HepG2 (cell line): ENCODE results near the gene CNTROB. TPM values are rescaled to one million over a fixed set of nuclear protein-coding genes. Genes with fewer than 3 reads are reported as not detected.

Experiments
- ATAC-seq: fragments of 200-7000 bp; cut with Tn5 transposase; 3 replicates; pipeline ENCODE4 v1.9.1; 2020; ENCODE audit warnings: mild to moderate bottlenecking, moderate library complexity
- BruUV-seq: library from RNA; stranded (reverse); fragments of 400-500 nt; replicated peaks from 2 replicates; lab custom pipeline; 2021; lab: Mats Ljungman, UMichigan
- CTCF ChIA-PET: fragments of 300-600 bp; formaldehyde crosslinking; extraction: SDS; loops from one replicate; lab custom pipeline; 2021; ENCODE audit warnings: low total read pairs, inconsistent platforms, low intra/inter-chr PET ratio; lab: Yijun Ruan, JAX
- POLR2A ChIA-PET: fragments of 350-600 bp; sonication (Branson Sonifier 250); formaldehyde crosslinking; loops from one replicate; lab custom pipeline; 2020; ENCODE audit warnings: antibody characterized with exemption, inconsistent platforms; lab: Yijun Ruan, JAX
- DNase-seq: peaks from one replicate; pipeline ENCODE4 v3.0.0-alpha.2; 2015; ENCODE audit warnings: low spot score
- FAIRE-seq: peaks from 3 replicates; lab custom pipeline; 2011; peaks lifted over from hg19 to GRCh38; lab: Jason Lieb, UNC
- H2AFZ ChIP-seq: one replicate; pipeline ENCODE4 v1.6.1; 2011; ENCODE audit warnings: low read length, inconsistent platforms
- H3K27ac ChIP-seq: fragments of 300-600 bp; 3 replicates; pipeline ENCODE4 v1.8.0; 2011; ENCODE audit warnings: mixed run types, mild to moderate bottlenecking, mixed read lengths, low read length, inconsistent platforms; ENCODE audit not compliant: insufficient read depth; ENCODE audit errors: extremely low read length
- H3K27me3 ChIP-seq, 2 experiments: fragments of 200-600 bp in 1 of 2; 2 replicates in 1 of 2; 3 replicates in 1 of 2; pipeline versions ENCODE4 v1.6.0 to v1.8.0; 2011; ENCODE audit warnings: low read length in 2 of 2, mild to moderate bottlenecking in 2 of 2, moderate library complexity in 2 of 2, inconsistent platforms in 1 of 2; ENCODE audit not compliant: insufficient read depth in 2 of 2, control insufficient read depth in 1 of 2
- H3K36me3 ChIP-seq, 2 experiments: fragments of 200-600 bp in 1 of 2; replicated peaks in 1 of 2; 2 replicates in 1 of 2; 3 replicates in 1 of 2; pipeline versions ENCODE4 v1.5.1 to v1.8.0; 2011; ENCODE audit warnings: low read length in 2 of 2, inconsistent platforms in 1 of 2; ENCODE audit not compliant: insufficient read depth in 2 of 2, control insufficient read depth in 1 of 2
- H3K4me1 ChIP-seq: 2 replicates; pipeline ENCODE4 v1.5.1; 2012; ENCODE audit warnings: low read length, inconsistent platforms; ENCODE audit not compliant: insufficient read depth
- H3K4me2 ChIP-seq: 2 replicates; pipeline ENCODE4 v1.6.0; 2011; ENCODE audit warnings: low read depth, low read length, inconsistent platforms
- H3K4me3 ChIP-seq, 3 experiments: fragments of 200-600 bp in 1 of 3; sonication (generic), shearing (Covaris generic) in 1 of 3; replicated peaks in 1 of 3; 2 replicates each; pipeline ENCODE4 v1.5.1; 2011 to 2016; ENCODE audit warnings: low read length in 3 of 3, inconsistent platforms in 2 of 3, low read depth in 2 of 3, mild to moderate bottlenecking in 2 of 3, control low read depth in 1 of 3, mixed read lengths in 1 of 3; ENCODE audit not compliant: insufficient read depth in 1 of 3
- H3K79me2 ChIP-seq: one replicate; pipeline ENCODE4 v1.6.1; 2011; ENCODE audit warnings: low read length, inconsistent platforms; ENCODE audit not compliant: insufficient read depth
- H3K9ac ChIP-seq: 2 replicates; pipeline ENCODE4 v1.6.0; 2011; ENCODE audit warnings: mild to moderate bottlenecking, low read depth, low read length, inconsistent platforms; ENCODE audit not compliant: insufficient read depth
- H3K9me3 ChIP-seq: 2 replicates; pipeline ENCODE4 v1.5.1; 2012; ENCODE audit warnings: mild to moderate bottlenecking, low read length
- H4K20me1 ChIP-seq: 2 replicates; pipeline ENCODE4 v1.6.0; 2011; ENCODE audit warnings: inconsistent platforms, mild to moderate bottlenecking, low read length, moderate library complexity; ENCODE audit not compliant: insufficient read depth
- FIP1L1 ChIP-seq: fragments of 200-400 bp; formaldehyde crosslinking; IDR thresholded peaks from 2 replicates; pipeline ENCODE4 v1.6.1; 2018; ENCODE audit warnings: low read depth, mild to moderate bottlenecking, low read length, moderate library complexity, borderline replicate concordance; ENCODE audit not compliant: insufficient read depth
- NBN ChIP-seq: fragments of 450-650 bp; conservative IDR thresholded peaks from 2 replicates; pipeline ENCODE4 v1.6.1; 2017
- SNRNP70 ChIP-seq: fragments of 200-400 bp; formaldehyde crosslinking; IDR thresholded peaks from 2 replicates; pipeline ENCODE4 v1.6.1; 2017; ENCODE audit warnings: mild to moderate bottlenecking, low read depth, low read length, moderate library complexity
- TMF1 ChIP-seq: sonication (generic); formaldehyde crosslinking; IDR thresholded peaks from 2 replicates; pipeline ENCODE4 v1.8.1; 2022; ENCODE audit warnings: low read depth, missing genetic modification reagents
- ZNF142 ChIP-seq: sonication (generic); formaldehyde crosslinking; IDR thresholded peaks from 2 replicates; pipeline ENCODE4 v1.4.0; 2020; ENCODE audit warnings: missing genetic modification reagents
- ZNF33B ChIP-seq: sonication (generic); formaldehyde crosslinking; IDR thresholded peaks from 2 replicates; pipeline ENCODE4 v1.5.1; 2020; ENCODE audit warnings: mild to moderate bottlenecking, missing genetic modification reagents
- WGBS: methylation state at CpG from one replicate; pipeline ENCODE4 v1.1.6; 2017; ENCODE audit warnings: low lambda C conversion rate; 5-methylcytosine and 5-hydroxymethylcytosine counted together
- in situ Hi-C: cut with HindIII; loops from 2 replicates; pipeline ENCODE4 v1.10.0; 2017; ENCODE audit warnings: low pct_unique_long_range_greater_than_20kb; ENCODE audit not compliant: extremely low pct_ligation_motif_present
- intact Hi-C: fragments of 100-400 bp; cut with micrococcal nuclease; formaldehyde crosslinking; loops from one replicate; pipeline ENCODE4 v1.10.0; 2022; ENCODE audit not compliant: unreplicated experiment
- polyA plus RNA-seq, 8 experiments: library from polyadenylated mRNA; depleted of rRNA in 3 of 8; stranded (reverse) in 7 of 8; unstranded in 1 of 8; fragments of >200 nt; fragmentation: Illumina TruSeq in 4 of 8; extraction: Trizol in 4 of 8; gene quantifications; 2 replicates each; pipeline versions ENCODE4 v1.2.1 to v1.2.3, GENCODE V29; 2011 to 2016; ENCODE audit warnings: low read depth in 4 of 8, missing spikeins in 1 of 8, mixed read lengths in 1 of 8; ENCODE audit not compliant: insufficient read depth in 1 of 8
- total RNA-seq, 5 experiments: library from RNA; depleted of rRNA; stranded (reverse); fragments of >200 nt; fragmentation: Illumina TruSeq; extraction: Trizol; gene quantifications; 2 replicates each; pipeline ENCODE4 v1.2.3, GENCODE V29; 2016; ENCODE audit warnings: low read depth in 1 of 5

CNTROB gene
- total and polyA plus RNA-seq, 2 of the 13 experiments (the other 11 are each of a cell fraction or from before 2014, with no cell fraction given), result 21.2 to 24.1 TPM

GRCh38 chr17:7947651-7948050, 15.6 kb downstream of the CNTROB start:
- in situ Hi-C loops, result no loop called here

GRCh38 chr17:7950578-7950977, 18.6 kb downstream of the CNTROB start:
- Histone ChIP-seq H3K79me2 (no peaks in the 10 kb centered on the region), H3K4me2 (no peak overlapping the region), H3K36me3 (peaks cover 3 to 35% of the 10 kb centered on the region in 2 experiments; a peak in 3 of 5 replicates), H3K27ac (no peak overlapping the region), H2AFZ (no peak overlapping the region), H3K4me3 (no peak overlapping the region), H3K9me3 (no peaks in the 10 kb centered on the region), H3K9ac (no peak overlapping the region), H3K27me3 (no peaks in the 10 kb centered on the region), H4K20me1 (no peaks in the 10 kb centered on the region), H3K4me1 (no peaks in the 10 kb centered on the region)
- intact Hi-C loops (no loop called here), in situ Hi-C loops (no loop called here)
- FAIRE-seq (no peak), DNase-seq (no peak), ATAC-seq (no peak)
- 80% methylated on average over 3 of the region's 3 CpGs for WGBS
- POLR2A ChIA-PET, result no interaction called here
- CTCF ChIA-PET, result no interaction called here
- no TSS peak for BruUV-seq
- TF ChIP-seq NBN (no peak), ZNF33B (CRISPR knock-in tag) (no peak), TMF1 (CRISPR knock-in tag) (no peak), SNRNP70 (no peak), ZNF142 (CRISPR knock-in tag) (no peak)

More at GRCh38 chr17:7947651-7948050, 15.6 kb downstream of the CNTROB start:
- Histone ChIP-seq H3K79me2 (no peaks in the 10 kb centered on the region), H3K4me1 (no peaks in the 10 kb centered on the region), H3K27me3 (no peaks in the 10 kb centered on the region), H3K9ac (no peak overlapping the region), H3K4me3 (no peak overlapping the region), H4K20me1 (no peaks in the 10 kb centered on the region), H3K27ac (no peak overlapping the region), H3K9me3 (no peaks in the 10 kb centered on the region), H3K36me3 (peaks cover 17 to 56% of the 10 kb centered on the region in 2 experiments), H2AFZ (no peak overlapping the region), H3K4me2 (no peak overlapping the region)
- CTCF ChIA-PET, result no interaction called here
- TF ChIP-seq FIP1L1, result no peak
- BruUV-seq, result no TSS peak
- no peak for ATAC-seq
- 90% methylated on average over 5 of the region's 5 CpGs for WGBS
- intact Hi-C loops, result no loop called here
- no peak for FAIRE-seq
- DNase-seq, result no peak
- POLR2A ChIA-PET, result interaction anchor here (1.1 kb wide), 1 partner anchor 14 kb away, joined by 3 read pairs; no protein-coding TSS in a partner anchor
